WTC11 (cell line): ENCODE results near the gene GPX4.

Experiments
- CTCF ChIP-seq: fragments of 200-600 bp; IDR thresholded peaks from 2 replicates; pipeline ENCODE4 v1.8.0; 2022; ENCODE audit warnings: antibody characterized with exemption
- NR3C1 ChIP-seq: sonication (generic); formaldehyde crosslinking; conservative IDR thresholded peaks from 2 replicates; pipeline ENCODE4 v1.8.1; 2023; ENCODE audit warnings: low read depth, mild to moderate bottlenecking, missing genetic modification reagents
- PREB ChIP-seq: sonication (generic); formaldehyde crosslinking; IDR thresholded peaks from 2 replicates; pipeline ENCODE4 v1.8.1; 2022; ENCODE audit warnings: mild to moderate bottlenecking, missing genetic modification reagents, moderate library complexity, borderline replicate concordance
- TCF7 ChIP-seq: sonication (generic); formaldehyde crosslinking; IDR thresholded peaks from 2 replicates; pipeline ENCODE4 v1.8.0; 2022; ENCODE audit warnings: mild to moderate bottlenecking, low read depth, missing genetic modification reagents, moderate library complexity
- ZNF121 ChIP-seq: sonication (generic); formaldehyde crosslinking; IDR thresholded peaks from 2 replicates; pipeline ENCODE4 v1.8.0; 2023; ENCODE audit warnings: missing genetic modification reagents
- ZNF512 ChIP-seq: sonication (generic); formaldehyde crosslinking; IDR thresholded peaks from 2 replicates; pipeline ENCODE4 v1.8.1; 2022; ENCODE audit warnings: missing genetic modification reagents, borderline replicate concordance

GRCh38 chr19:1123381-1123780 lies 19.6 kb downstream of the GPX4 start:
- no peak for TF ChIP-seq CTCF
- TF ChIP-seq NR3C1 (CRISPR knock-in tag) = no peak
- no peak for TF ChIP-seq TCF7 (CRISPR knock-in tag)
- no peak for TF ChIP-seq ZNF512 (CRISPR knock-in tag)
- no peak for TF ChIP-seq PREB (CRISPR knock-in tag)
- TF ChIP-seq ZNF121 (CRISPR knock-in tag) = no peak
